NCI-H82 treated with DMSO at 0.1 percent for 48 hours (cell line): Measurements from ENCODE around the gene ZC3H4.
A peak's percentile ranks its signal among the peaks of the same experiment; 100 is the strongest.
"Not testable (repeated sequence)": the region's sequence is repeated elsewhere in the genome, so short reads cannot be mapped to it uniquely, and the experiment has no call there.

ENCODE experiments used
- DNase-seq: peaks from one replicate; lab custom pipeline; 2025; ENCODE audit not compliant: unreplicated experiment; lab: John Stamatoyannopoulos, UW

ZC3H4 gene

DNA sequence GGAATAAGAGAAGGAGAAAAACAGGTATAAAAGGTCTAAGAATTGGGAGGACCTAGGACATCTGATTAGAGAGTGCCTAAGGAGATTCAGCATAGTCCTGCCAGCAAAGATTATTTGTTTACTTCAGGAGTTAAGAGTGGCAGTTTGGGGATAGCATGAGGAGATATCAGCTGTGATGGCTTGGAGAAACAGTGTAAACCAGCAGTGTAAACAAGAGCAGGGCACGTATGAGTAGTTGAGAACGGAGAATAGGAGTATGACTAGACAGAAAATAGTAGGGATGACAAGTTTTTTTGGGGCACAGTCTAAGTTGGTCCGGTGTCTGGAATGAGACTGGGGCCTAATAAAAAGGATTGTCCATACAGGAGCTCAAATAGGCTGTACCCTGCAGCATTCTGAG lies 63.0 kb downstream of the ZC3H4 start:
- not testable (repeated sequence) for DNase-seq

DNA sequence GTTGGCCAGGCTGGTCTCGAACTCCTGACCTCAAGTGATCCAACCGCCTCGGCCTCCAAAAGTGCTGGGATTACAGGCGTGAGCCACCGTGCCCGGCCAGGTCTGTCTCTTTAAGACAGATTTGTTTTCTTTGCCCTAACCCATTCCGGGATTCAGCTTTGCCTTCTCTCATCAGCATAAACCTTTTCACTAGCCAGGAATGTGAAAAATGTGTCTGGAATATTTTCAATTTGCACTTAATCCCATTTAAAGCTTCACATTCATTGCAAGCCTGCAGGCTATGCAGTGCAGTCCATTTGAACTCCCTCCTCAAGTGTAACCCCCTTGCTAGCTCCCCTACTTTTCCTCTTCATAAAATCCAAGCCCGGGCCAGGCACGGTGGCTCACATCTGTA lies 64.3 kb downstream of the ZC3H4 start:
- no peak for DNase-seq

DNA sequence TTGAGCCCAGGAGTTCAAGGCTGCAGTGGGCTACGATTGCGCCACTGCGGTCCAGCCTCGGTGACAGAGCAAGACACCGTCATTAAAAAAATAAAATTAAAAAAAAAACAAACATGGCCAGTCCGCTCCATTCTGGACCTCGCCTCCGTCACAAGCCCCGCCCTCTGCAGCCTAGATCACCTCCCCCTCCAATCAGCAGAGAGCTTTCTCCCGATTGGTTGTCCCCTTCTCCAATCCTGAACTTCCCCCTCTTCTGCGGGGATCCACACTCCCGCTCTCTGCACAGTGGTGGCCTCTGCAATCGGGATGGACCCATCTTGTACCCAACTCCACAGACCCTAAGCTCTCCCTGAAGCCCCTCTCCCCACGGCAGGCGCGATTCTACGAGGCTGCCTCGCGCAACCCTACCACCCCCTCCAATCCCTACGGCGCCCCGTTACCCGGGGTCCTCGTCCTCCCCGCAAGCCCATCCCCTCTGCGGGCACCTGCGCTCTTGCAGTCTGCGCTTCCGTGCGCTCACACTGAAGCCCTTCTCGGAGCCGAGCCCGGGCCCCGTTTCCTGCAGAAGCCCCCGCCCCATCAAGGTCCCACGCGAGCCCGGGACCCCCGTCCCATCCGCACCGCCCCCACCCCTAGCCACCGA lies 65.7 kb downstream of the ZC3H4 start:
- peak; percentile 92 for DNase-seq

DNA sequence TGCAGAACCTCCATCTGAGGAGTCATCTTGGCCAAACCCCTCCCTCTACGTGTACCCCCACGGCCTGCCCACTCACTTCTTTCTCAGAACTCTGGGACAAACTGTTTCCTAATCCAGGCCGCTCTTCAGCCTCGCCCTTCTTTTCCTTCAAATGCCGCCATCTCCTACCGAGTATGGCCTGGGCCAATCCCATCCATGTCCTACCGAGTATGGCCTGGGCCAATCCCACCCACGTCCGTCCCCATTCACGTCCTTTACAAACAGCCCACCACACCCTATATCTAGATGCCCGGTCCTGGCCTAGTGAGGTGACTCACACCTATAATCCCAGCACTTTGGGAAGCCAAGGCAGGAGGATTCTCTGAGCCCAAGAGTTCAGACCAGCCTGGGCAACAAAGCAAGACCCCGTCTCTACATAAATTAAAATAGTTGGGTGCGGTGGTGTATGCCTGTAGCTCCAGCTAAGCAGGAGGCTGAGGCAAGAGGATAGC lies 66.3 kb downstream of the ZC3H4 start:
- DNase-seq, result no peak

DNA sequence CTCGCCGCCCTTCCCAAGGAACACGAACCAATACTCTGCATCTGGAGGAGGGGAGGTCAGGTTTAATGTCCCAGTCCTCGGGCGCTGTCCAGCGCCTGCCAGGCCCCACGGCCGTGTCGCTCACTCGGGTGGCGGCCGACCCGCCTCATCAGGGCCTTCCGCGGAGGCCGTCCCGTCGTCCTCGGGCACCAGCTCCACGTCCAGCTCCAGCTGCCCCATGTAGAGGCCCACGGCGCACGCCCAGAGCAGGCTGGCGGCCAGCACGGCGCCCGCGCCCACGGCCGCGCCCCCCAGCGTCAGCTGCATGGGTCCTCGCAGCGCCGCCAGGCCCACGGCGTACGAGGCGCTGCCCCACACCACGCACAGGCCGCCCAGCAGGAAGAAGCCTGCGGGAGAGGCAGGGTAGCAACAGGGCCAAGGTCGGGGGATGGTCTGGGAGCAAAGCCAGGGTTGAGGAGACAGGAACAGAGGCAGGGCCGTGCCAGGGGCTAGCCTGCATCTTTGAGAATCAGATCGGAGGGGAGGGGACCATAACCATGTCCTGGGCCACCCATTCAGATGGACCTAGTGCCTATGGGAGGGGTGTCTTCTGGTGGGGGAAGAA lies 67.6 kb downstream of the ZC3H4 start:
- no peak for DNase-seq

DNA sequence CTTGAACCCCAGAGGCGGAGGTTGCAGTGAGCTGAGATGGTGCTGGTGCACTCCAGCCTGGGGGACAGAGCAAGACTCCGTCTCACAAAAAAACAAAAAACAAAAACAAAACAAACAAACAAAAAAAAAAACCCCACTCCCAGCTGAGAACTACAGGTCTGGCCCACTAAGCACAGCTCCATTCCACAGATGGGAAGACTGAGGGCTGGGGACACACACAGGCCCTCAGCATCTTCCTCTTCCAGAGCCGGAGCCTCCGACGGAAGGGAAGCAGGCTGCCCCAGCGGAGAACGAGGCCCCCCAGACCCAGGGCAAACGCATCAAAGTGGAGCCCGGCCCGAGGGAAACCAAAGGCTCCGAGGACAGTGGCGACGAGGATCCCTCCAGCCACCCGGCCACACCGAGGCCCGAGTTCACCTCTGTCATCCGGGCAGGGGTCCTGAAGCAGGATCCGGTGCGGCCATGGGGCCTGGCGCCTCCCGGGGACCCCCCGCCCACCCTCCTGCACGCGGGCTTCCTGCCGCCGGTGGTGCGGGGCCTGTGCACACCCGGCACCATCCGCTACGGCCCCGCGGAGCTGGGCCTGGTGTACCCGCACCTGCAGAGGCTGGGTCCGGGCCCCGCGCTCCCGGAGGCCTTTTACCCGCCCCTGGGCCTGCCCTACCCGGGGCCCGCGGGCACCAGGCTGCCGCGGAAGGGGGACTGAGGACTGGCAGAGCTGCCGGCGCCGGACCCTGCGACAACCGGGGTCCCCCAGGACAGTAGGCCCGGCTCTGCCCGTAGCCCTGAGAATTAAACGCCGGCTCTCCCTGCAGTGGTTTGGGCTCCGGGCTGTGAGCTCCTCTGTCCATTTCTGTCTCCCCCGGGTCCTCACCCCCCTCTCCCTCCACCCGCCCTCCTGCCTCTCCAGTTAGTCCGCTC lies 68.4 kb downstream of the ZC3H4 start:
- DNase-seq, result no peak

DNA sequence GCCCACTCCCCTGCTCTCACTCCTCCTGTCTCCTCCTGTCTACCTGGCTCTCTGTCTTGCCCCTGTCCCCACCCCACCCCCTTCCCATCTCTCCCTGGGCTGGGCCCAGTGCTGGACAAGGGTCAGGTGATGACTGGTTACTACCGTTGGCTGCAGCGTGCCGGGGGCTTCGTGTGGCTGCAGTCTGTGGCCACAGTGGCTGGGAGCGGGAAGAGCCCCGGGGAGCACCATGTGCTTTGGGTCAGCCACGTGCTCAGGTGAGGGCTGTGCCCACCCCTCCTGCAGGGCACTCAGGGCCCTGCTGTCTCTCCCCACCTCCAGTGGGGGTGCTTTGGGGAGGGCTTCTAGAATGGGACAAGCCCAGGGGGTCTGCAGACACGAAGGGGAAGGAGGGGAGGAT lies 72.7 kb downstream of the ZC3H4 start:
- no peak for DNase-seq

DNA sequence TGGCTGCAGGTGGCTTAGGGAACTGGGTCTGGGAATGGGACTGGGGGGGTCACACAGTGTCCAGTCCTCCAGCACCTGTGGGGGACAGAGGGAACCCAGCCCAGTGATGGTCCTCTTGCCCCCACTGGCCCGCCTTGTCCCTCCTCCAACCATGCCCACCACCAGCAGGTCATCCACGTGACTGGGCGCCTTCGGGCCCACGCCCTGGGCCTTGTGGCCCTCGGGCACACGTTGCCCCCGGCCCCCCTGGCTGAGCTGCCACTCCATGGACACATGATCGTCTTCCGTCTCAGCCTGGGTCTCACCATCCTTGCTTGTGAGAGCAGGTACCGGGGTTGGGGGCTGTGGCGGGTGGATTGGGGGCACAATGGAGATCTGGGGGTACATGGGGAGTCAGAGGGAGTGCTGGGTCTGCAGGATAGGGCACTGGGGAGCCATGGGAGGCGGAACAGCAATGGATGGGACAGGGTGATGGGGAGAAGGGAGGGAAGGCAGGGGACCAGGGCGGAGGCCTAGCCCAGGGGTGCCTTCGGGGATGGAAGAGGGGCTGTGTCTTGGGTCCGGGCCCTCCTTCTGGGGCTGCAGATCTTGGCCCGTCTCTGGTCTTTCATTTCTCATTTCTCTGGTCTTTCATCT lies 74.2 kb downstream of the ZC3H4 start:
- DNase-seq, result no peak

DNA sequence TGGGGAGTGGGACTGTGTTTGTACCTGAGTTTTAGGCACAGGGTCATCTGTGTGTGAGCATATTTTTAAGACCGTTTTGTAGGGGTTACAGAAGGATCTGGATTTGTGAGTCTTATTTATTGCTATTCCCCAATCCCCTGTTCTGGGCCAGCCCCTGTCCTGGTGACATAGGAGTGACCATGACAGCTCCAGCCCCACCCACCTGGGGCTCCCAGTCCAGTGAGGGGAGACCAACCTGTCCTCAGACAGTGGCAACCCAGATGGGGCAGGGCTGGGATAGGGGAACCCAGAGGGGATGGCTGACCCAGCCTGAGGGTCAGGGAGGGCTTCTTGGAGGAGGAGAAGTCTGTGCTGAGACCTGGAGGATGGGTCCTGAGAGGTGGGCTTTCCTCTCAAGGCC lies 75.8 kb downstream of the ZC3H4 start:
- no peak for DNase-seq

DNA sequence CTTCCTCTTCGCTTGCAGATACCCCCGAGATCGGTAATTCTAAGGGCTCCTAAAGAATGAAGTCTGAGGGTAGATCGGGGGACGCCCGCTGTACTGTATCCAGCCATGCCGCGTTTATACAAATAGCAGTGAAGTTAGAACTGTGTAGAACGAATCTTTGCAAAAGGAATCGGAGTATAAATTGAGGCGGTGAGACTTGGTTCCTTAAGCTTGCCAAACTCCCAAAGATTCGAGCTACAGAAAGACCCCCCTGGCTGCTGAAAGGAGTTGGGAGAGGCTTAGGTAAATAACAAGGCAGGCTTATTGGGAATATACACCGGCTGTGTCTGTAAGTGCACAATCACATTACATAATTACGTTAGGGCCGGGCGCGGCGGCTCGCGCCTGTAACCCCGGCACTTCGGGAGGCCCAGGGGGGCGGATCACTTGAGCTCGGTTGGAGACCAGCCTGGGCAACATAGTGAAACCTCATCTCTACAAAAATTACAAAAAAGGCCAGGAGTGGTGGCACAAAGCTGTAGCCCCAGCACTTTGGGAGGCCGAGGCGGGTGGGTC lies 77.4 kb downstream of the ZC3H4 start:
- peak; percentile 83 for DNase-seq

DNA sequence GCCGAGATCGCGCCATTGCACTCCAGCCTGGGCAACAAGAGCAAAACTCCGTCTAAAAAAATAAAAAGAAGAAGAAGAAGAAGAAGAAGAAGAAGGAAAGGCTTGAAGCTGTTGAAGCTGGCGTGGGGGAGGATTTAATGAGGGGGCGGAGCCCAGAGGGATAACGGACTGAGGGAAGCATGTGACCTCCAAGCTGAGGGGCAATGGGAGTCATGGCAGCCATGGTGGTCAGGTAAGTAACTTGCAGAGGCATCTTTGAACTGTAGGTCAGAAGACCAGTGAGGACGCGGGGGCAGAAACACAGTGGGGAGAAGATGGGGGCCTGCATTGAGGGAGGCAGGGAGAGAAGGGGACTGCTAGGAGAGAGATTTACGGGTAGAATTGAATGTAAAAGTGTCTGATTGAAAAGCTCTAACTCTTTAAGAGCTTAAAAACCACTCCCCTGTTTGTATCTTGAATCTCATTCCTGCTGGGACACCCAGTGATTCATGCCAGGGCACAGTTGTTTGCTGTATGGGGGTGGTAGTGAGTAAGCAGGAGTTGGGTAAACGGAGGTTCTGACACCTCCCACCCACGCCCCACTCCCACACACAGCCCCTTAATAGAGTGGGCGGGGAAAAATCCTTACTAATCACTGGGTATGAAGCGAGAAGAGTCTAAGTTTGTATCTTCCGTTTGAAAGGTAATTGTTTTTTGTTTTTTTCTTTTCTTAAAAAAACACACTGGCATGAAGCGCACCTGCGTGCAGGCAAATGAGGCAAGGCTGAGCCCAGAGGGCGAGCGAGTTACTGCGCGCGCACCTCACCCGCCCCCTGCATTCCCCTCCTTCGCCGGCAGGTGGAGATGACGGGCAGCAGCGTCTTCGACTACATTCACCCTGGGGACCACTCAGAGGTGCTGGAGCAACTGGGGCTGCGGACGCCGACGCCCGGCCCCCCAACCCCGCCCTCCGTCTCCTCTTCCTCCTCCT lies 78.2 kb downstream of the ZC3H4 start:
- DNase-seq, result peak; percentile 80

DNA sequence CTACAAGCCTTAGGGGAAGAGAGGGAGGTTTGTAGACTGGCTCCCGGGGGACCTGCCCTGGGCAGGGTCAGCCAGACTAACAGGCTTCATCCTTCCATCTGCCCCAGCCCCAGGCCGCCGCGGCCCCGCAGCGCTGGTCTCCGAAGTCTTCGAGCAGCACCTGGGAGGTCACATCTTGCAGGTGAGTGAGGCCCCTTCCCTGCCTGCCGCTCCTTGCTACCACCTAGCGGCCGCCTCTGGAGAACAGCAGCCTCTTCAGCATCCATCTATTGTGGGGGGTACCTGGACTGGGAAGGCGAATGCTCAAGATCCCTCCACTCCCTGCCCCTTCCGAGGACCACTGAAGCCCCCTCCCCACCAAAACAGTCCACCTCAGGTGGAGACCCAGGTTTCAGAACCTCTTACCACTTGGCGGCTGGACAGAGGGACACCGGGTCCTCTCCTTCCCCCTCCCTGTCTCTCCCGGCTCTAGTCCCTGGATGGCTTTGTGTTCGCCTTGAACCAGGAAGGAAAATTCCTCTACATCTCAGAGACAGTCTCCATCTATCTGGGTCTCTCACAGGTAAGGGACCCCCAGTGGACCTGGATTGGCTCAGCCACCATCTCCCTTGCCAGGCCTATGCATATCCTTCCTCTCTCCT lies 81.3 kb downstream of the ZC3H4 start:
- DNase-seq, result peak; percentile 20

DNA sequence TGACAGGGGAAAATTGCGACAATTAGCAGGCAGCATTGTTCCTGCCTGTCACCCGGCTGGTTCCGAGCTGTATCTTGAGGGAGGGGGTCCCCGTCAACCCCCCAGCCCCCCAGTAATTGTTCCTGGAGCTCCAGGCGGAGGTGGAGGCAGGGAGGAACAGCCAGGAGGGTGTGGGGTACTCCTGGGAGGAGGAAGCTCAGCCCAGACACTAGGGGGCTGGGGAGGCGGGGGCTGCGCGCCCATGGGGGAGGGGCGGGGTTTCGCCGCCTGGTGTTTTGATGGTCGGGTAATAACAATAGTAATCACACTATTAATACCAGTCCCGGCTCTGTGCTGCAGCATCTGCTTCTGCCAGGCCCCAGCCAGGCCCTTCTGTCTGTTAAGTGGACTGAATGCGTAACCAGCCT lies 85.4 kb downstream of the ZC3H4 start:
- peak; percentile 72 for DNase-seq

DNA sequence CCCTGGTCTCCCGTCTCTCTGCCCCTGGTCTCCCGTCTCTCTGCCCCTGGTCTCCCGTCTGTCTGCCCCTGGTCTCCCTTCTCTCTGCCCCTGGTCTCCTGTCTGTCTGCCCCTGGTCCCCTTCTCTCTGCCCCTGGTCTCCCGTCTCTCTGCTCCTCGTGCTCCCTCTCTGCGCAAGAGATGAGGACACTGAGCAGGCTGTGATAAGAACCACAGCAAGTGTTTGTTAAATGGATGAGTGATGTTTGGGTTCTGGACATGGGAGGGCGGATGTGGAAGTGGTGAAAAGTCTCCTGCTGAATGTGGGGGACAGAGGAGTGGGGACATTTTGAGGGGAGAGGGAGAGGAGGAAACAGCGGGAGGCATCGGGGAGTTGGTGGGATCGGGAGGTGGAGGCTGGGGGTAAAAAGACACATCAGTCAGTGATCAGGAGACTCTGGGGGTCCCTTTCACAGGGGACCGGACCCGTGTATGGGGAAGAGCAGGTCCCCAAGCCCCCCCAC lies 85.9 kb downstream of the ZC3H4 start:
- DNase-seq, result no peak

DNA sequence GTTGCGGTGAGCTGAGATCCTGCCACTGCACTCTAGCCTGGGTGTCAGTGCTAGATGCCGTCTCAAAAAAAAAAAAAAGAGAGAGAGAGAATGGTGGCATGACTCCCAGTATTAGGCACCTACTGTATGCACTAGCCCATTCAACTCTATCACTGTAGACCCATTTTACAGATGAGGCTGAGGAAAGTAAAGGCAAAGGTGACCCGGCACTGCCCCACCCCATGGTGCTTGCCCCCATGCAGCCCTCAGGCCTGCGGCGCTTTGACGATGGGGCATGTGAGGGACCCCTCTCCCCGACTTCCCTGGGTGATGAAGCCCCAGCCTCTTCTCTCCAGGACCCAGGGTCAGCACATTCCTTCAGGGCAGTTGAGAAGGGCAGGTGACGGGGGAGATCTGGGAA lies 86.7 kb downstream of the ZC3H4 start:
- no peak for DNase-seq

DNA sequence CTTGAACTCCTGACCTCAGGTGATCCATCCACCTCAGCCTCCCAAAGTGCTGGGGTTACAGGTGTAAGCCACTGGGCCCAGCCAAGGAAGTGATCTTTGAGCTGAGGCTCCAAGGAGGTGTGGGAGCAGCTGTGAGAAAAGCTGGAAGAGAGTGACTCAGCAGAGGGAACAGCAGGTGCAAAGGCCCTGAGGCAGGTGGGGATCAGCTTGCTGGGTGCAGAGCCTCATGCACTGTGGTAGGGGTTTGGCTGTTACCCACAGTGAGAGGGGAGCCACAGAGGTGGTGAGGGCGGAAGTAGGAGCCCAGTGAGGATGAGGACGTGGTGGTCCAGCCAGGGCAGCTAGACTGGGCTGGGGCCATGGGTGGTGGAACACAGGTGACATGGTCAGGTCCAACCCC lies 87.4 kb downstream of the ZC3H4 start:
- DNase-seq, result no peak

DNA sequence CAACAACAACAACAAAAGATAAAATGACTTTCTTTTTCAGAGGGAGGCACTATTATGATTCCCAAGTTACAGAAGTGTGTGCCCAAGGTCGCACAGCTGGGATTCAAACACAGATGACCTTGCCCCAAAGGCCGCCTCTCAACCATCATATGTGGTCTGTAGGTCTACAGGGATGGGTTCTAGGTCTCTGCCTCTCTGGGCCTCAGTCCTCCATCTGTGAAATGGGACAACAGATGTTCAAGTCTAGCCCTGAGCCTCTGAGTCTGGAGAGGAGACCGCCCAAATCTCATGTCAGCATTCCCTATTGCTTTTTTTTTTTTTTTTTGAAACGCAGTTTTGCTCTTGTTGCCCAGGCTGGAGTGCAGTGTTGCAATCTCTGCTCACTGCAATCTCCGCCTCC lies 89.1 kb downstream of the ZC3H4 start:
- no peak for DNase-seq

DNA sequence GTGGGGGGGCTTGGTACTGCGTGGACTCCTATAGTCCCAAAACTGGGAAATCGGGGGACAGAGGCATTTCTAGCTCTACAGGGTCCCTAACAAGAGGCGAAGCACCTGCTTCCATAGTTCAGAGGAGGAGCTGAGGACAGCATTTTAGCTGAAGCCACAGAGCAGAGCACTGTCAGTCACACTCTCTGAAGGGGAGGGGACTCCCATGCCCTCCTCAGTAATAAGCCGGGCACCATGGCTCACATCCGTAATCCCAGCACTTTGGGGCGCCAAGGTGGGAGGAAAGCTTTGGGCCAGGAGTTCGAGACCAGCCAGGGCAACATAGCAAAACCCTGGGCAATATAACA lies 90.2 kb downstream of the ZC3H4 start:
- DNase-seq, result peak; percentile 78
